Stimulated activated naive CD4-positive, alpha-beta T cell (primary cell): Measurements from ENCODE around the gene C17orf75.

Experiments used
- DNase-seq, 6 experiments: peaks; one replicate each; lab custom pipeline; 2025; lab: John Stamatoyannopoulos, UW

The C17orf75 gene

DNA sequence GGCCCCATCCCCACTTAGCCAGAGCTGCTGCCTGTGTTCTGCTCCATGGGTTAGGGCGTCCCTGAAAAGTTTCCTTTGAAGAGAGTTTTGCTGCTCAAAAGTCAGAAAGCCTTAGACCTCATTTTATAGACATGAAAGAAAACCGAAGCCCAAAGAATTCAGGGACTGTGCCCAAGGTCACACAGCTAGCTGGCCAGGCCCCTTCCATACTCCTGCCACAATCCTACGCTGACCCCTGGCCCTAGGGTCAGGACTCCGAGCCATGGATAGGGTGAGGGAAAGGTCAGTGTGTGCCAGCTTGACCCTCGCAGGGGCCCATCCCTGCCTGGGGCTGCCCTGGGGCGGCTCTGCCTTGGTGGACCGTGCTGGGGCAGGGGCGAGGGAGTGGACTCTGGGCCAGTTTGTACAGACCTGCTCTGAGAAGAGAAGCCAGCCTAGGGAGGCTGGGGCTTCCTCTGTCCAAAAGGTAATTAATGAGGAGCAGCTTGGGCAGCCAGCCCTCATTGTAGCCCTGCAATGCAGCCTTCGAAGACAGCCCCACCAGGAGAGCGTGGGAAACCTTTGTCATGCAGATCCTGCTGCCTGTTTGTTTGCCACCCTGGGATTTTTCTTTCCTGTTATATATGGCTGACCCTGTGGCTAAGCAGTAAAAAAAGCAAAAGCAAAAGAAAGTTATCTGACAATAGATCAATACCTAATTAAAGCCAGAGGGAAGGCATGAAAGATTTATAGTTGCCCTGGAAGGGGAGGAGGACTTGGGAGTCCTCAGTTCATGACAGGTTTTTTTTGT lies 38.9 kb downstream of the C17orf75 start:
- no peak for DNase-seq

GRCh38 chr17:32302037-32302436 lies 39.9 kb downstream of the C17orf75 start:
- no peak for DNase-seq

- no peak for DNase-seq
Measured at GRCh38 chr17:32299580-32300164, 42.3 kb downstream of the C17orf75 start.

- DNase-seq = no peak
Measured at GRCh38 chr17:32298721-32299579, 43.0 kb downstream of the C17orf75 start.

- DNase-seq = no peak
Measured at GRCh38 chr17:32298298-32298697, 43.7 kb downstream of the C17orf75 start.

- DNase-seq = no peak
Measured at GRCh38 chr17:32297860-32298259, 44.1 kb downstream of the C17orf75 start.

- no peak for DNase-seq
Measured at GRCh38 chr17:32297424-32297823, 44.5 kb downstream of the C17orf75 start.

- DNase-seq = no peak
Measured at GRCh38 chr17:32292094-32292493, 49.9 kb downstream of the C17orf75 start.

DNA sequence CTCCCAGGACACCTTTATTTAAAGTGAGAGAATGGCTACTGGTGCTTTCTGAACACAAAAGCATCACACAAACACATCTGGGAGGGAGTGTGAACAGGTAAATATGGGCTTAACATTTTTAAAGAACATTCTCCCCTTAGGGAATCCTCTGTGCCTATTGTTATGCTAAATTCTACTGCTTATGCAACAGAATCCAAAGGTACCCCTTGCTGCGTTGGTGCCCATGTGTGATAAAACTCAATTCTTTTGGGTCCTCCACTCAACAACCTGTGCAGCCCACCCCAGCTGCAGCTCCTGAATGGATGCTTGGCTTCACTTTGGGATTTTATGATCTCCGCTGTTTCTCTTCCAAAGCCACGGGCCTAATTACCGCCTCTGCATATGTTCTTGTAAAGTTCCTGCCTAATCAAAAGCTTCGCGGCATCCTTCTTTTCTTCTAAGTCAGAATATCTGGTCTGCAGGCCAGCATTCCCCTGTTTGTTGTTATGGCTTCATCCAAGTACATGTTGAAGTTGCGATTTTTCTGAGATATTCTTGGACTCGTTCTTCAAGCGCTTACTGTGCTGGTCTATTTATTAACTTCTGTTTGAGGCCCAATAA lies 52.4 kb downstream of the C17orf75 start:
- DNase-seq = no peak

DNA sequence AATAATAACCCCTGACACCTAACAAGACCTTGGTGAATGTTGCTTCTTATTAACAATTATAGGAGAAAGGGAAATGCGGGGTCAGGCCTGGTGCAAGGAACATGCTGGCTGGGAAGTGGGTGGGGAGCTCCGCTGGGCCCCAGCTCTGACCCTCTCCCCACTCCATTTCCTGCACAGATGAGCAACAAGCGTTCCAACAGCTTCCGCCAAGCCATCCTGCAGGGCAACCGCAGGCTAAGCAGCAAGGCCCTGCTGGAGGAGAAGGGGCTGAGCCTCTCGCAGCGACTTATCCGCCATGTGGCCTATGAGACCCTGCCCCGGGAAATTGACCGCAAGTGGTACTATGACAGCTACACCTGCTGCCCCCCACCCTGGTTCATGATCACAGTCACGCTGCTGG lies 53.4 kb downstream of the C17orf75 start:
- no peak for DNase-seq

DNA sequence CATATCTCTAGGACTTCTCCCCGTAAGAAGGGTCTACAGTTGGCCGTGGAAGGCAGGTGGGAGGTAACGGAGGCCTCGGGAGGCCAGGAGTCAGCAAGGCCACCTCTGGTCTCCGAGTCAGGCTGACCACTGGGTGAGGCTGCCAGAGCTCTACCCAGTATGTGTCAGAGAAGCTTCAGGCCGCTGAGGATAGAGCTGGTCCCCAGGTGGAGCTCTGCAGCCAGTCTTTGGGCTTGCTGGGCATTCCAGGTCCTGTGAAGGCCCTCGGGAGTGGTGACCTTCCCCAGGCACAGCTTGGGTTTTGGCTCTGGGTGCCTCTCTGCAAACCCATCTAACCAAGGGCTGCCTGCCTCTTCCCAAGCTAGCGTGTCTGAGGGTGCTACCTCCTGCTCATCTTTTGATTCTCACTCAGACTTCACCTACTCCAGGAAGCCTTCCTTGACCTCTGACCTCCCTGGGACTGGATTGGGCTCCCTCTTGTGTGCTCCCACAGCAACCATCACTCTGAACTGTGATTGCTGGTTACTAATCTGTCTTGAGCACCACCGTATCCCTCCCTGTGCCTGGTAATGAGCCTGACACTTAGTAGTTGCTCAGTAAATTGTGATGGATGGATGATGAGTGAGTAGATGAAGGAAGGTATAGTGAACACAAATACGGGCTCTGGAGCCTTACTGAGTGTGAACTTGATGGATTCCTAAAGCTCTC lies 54.0 kb downstream of the C17orf75 start:
- no peak for DNase-seq

- no peak for DNase-seq
Measured at GRCh38 chr17:32286518-32286900, 55.5 kb downstream of the C17orf75 start.

DNA sequence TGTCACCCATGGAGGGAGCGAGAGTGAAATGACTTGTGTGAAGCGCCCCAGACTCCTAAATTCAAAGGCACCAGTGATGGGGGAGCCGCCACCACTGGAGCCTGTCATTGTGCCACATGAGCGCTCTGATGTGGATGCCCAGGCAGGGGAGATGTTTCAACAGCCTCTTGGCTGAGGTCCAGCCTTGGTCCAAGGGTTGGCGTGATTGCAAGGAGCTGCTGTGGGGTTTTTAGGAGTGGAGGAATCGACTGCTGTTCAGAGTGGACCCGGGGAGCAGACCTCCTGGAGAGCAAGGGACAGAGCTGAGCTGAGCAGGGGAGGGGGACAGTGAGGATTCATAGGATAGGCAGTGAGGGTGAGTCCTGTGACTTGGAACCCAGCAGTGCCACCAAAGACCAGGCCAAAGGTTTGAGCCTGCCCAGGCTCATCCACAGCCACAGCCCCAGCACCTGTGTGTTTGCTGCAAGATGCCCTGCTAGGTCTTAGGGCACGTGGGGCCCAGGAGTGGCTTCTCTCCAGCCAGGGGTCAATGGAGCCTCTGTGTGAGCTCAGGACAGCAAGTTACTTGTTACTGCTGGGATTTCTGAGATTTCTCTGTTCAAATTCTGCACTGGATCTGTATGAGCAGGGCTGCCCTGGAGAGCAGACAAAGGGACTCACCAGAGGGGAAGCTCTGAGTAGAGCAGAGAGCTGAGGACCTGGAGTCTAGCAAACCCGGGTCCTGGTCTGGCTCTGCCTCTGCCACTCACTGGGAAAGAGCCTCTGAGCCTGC lies 56.0 kb downstream of the C17orf75 start:
- no peak for DNase-seq

DNA sequence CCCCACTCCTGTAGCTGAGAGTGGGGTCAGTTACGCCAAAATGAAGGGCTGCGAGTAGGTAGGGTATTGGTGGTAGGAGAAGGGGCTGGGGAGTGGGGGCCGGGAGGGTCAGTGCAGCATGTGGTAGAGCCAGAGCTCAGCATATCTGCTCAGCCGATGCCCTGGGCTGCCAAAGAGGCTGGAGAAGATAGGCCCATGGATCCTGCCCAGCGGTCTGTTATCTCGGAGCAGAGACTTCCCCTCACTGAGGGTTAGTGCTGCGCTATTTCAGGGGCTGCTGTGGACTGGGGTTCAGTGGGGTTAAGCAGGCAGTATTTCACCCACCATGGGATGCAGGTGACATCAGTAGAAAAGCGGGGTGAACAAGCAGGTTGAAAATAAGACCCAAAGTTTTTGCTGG lies 56.7 kb downstream of the C17orf75 start:
- no peak for DNase-seq

DNA sequence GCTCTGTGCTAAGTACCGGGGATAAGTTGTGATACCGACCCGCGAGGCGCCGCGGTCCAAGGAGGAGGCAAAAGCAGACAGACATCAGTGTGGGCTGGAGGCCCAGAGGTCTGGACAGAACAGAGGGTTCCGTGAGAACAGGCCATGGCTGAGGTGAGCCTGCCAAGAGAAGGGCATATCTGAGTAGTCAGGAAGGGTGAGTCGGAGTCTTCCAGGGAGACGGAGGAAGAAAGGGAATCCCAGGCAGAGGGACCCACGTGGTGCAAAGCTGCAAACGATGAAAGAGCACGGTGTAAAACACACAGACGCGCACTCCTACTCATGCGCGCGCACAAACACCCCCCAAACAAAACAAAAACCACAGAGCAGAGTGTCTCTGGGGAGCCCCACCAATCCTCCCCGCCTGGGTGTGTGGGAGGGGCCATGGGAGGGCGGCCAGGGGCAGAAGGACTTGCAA lies 58.2 kb downstream of the C17orf75 start:
- DNase-seq = no peak

DNA sequence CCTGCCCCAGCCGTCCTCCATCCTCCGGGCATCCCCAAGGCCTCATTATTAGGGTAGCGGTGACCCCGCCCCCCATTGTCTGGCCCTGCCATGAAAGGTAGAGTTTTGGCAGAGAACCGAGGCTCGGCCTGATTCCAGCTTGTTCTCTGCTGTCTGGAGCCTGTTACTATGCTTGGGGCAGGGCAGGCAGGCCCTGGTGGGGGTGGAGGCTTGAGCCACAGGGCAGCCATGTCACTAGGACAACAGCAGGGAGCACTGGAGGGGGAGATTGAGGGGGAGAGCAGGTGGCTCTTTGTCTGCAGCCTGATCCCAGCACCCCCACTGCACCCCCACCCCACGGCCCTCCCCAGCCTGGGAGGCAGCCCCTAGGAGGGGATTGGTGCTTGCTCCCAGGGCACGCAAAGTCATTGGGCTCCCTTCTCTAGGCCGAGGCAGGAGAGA lies 60.9 kb downstream of the C17orf75 start:
- DNase-seq = no peak

- DNase-seq = no peak
Measured at GRCh38 chr17:32279891-32280716, 61.9 kb downstream of the C17orf75 start.

GRCh38 chr17:32278815-32279214 lies 63.2 kb downstream of the C17orf75 start:
- no peak for DNase-seq
